SK-N-SH treated with all-trans-retinoic acid at 6 μM for 48 hours (cell line): ENCODE results near the gene DOC2B.
"Not testable (repeated sequence)": the region's sequence is repeated elsewhere in the genome, so short reads cannot be mapped to it uniquely, and the experiment has no call there.

Experiments used
- ATAC-seq: fragments of 200-7000 bp; cut with Tn5 transposase; 3 replicates; pipeline ENCODE4 v1.9.1; 2020; ENCODE audit warnings: mild to moderate bottlenecking, moderate library complexity
- ARNTL ChIP-seq: fragments of 450-650 bp; formaldehyde crosslinking; IDR thresholded peaks from 2 replicates; pipeline ENCODE4 v1.5.0; 2020; ENCODE audit warnings: low read depth, mild to moderate bottlenecking, moderate library complexity, borderline replicate concordance
- BACH2 ChIP-seq: fragments of 250-450 bp; sonication (Bioruptor Pico); IDR thresholded peaks from 2 replicates; pipeline ENCODE4 v1.9.0; 2021; ENCODE audit warnings: mild to moderate bottlenecking, borderline replicate concordance
- CSDC2 ChIP-seq: fragments of 250-450 bp; sonication (Bioruptor Pico); IDR thresholded peaks from 2 replicates; pipeline ENCODE4 v1.5.0; 2020; ENCODE audit warnings: mild to moderate bottlenecking, moderate library complexity
- ESRRG ChIP-seq: fragments of 250-450 bp; sonication (Bioruptor Pico); IDR thresholded peaks from 2 replicates; pipeline ENCODE4 v1.6.1; 2021; ENCODE audit warnings: mild to moderate bottlenecking
- OSR1 ChIP-seq: fragments of 250-450 bp; sonication (Bioruptor Pico); IDR thresholded peaks from 2 replicates; pipeline ENCODE4 v1.8.0; 2022; ENCODE audit warnings: moderate library complexity, mild to moderate bottlenecking, inconsistent platforms
- PPARA ChIP-seq: fragments of 250-450 bp; sonication (Bioruptor Pico); IDR thresholded peaks from 2 replicates; pipeline ENCODE4 v1.5.0; 2020; ENCODE audit warnings: mild to moderate bottlenecking, borderline replicate concordance
- RARB ChIP-seq: fragments of 250-450 bp; sonication (Bioruptor Pico); IDR thresholded peaks from 2 replicates; pipeline ENCODE4 v1.8.0; 2021; ENCODE audit warnings: mild to moderate bottlenecking, moderate library complexity
- SNAI2 ChIP-seq: fragments of 250-450 bp; sonication (Bioruptor Pico); IDR thresholded peaks from 2 replicates; pipeline ENCODE4 v1.5.0; 2020; ENCODE audit warnings: mild to moderate bottlenecking, moderate library complexity
- TCF4 ChIP-seq: fragments of 250-450 bp; sonication (Bioruptor Pico); IDR thresholded peaks from 2 replicates; pipeline ENCODE4 v1.8.0; 2021; ENCODE audit warnings: mild to moderate bottlenecking, moderate library complexity, borderline replicate concordance
- TOX ChIP-seq: fragments of 250-450 bp; sonication (Bioruptor Pico); IDR thresholded peaks from 2 replicates; pipeline ENCODE4 v1.8.0; 2021; ENCODE audit warnings: mild to moderate bottlenecking, moderate library complexity, borderline replicate concordance
- ZC3H10 ChIP-seq: fragments of 250-450 bp; sonication (Bioruptor Pico); IDR thresholded peaks from 2 replicates; pipeline ENCODE4 v1.5.1; 2021; ENCODE audit warnings: mild to moderate bottlenecking, moderate library complexity
- ZFP3 ChIP-seq: fragments of 250-450 bp; sonication (Bioruptor Pico); IDR thresholded peaks from 2 replicates; pipeline ENCODE4 v1.5.0; 2020; ENCODE audit warnings: mild to moderate bottlenecking, moderate library complexity
- ZFP30 ChIP-seq: fragments of 450-650 bp; formaldehyde crosslinking; IDR thresholded peaks from 2 replicates; pipeline ENCODE4 v1.5.0; 2022; ENCODE audit warnings: mild to moderate bottlenecking, moderate library complexity
- ZNF565 ChIP-seq: fragments of 450-650 bp; formaldehyde crosslinking; conservative IDR thresholded peaks from 2 replicates; pipeline ENCODE4 v1.5.0; 2020; ENCODE audit warnings: low read depth, mild to moderate bottlenecking, moderate library complexity
- ZNF70 ChIP-seq: fragments of 450-650 bp; formaldehyde crosslinking; IDR thresholded peaks from 2 replicates; pipeline ENCODE4 v1.5.0; 2020; ENCODE audit warnings: mild to moderate bottlenecking, moderate library complexity
- ZNF8 ChIP-seq: fragments of 450-650 bp; formaldehyde crosslinking; IDR thresholded peaks from 2 replicates; pipeline ENCODE4 v1.5.0; 2020; ENCODE audit warnings: mild to moderate bottlenecking, moderate library complexity
- TF ChIP-seq, protein P1 (sequence below): fragments of 250-450 bp; sonication (Bioruptor Pico); IDR thresholded peaks from 2 replicates; pipeline ENCODE4 v1.8.0; 2020; ENCODE audit warnings: mild to moderate bottlenecking, moderate library complexity, borderline replicate concordance
- TF ChIP-seq, protein P2 (sequence below): fragments of 250-450 bp; sonication (Bioruptor Pico); IDR thresholded peaks from 2 replicates; pipeline ENCODE4 v1.5.1; 2020; ENCODE audit warnings: low read depth, mild to moderate bottlenecking, moderate library complexity
- TF ChIP-seq, protein P3 (sequence below): fragments of 250-450 bp; sonication (Bioruptor Pico); IDR thresholded peaks from 2 replicates; pipeline ENCODE4 v1.5.1; 2021; ENCODE audit warnings: mild to moderate bottlenecking, moderate library complexity
- TF ChIP-seq, protein P4 (sequence below): fragments of 250-450 bp; sonication (Bioruptor Pico); IDR thresholded peaks from 2 replicates; pipeline ENCODE4 v1.5.0; 2020; ENCODE audit warnings: mild to moderate bottlenecking, moderate library complexity

The DOC2B gene

DNA sequence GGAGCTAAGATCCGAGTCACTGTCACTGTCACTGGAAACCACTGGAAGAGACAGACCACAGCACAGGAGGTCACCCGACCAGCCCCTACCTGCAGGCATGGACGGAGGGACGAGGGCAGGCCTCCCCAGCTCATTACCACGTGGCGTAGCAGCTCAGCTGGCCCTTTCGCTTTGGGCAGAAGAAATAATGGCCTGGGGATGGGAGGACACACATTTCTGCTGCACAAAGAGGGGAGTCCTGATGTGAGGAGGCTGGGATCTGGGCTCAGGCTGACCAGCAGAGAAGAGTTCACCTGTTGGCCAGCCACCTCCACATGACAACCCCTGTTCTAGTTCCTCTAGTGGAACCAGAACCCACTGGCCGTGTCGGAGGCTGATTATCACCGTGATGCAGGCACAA, 38.2 kb upstream of the DOC2B start:
- no peak for ATAC-seq
- TF ChIP-seq ZNF8 (CRISPR knock-in tag) (no peak), SNAI2 (CRISPR knock-in tag) (no peak), TCF4 (CRISPR knock-in tag) (no peak), TOX (no peak), ZFP30 (CRISPR knock-in tag) (no peak)
- TF ChIP-seq, protein P1, sequence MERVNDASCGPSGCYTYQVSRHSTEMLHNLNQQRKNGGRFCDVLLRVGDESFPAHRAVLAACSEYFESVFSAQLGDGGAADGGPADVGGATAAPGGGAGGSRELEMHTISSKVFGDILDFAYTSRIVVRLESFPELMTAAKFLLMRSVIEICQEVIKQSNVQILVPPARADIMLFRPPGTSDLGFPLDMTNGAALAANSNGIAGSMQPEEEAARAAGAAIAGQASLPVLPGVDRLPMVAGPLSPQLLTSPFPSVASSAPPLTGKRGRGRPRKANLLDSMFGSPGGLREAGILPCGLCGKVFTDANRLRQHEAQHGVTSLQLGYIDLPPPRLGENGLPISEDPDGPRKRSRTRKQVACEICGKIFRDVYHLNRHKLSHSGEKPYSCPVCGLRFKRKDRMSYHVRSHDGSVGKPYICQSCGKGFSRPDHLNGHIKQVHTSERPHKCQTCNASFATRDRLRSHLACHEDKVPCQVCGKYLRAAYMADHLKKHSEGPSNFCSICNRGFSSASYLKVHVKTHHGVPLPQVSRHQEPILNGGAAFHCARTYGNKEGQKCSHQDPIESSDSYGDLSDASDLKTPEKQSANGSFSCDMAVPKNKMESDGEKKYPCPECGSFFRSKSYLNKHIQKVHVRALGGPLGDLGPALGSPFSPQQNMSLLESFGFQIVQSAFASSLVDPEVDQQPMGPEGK, result no peak
- TF ChIP-seq, protein P2, sequence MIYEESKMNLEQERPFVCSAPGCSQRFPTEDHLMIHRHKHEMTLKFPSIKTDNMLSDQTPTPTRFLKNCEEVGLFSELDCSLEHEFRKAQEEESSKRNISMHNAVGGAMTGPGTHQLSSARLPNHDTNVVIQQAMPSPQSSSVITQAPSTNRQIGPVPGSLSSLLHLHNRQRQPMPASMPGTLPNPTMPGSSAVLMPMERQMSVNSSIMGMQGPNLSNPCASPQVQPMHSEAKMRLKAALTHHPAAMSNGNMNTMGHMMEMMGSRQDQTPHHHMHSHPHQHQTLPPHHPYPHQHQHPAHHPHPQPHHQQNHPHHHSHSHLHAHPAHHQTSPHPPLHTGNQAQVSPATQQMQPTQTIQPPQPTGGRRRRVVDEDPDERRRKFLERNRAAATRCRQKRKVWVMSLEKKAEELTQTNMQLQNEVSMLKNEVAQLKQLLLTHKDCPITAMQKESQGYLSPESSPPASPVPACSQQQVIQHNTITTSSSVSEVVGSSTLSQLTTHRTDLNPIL (CRISPR knock-in tag), result no peak

DNA sequence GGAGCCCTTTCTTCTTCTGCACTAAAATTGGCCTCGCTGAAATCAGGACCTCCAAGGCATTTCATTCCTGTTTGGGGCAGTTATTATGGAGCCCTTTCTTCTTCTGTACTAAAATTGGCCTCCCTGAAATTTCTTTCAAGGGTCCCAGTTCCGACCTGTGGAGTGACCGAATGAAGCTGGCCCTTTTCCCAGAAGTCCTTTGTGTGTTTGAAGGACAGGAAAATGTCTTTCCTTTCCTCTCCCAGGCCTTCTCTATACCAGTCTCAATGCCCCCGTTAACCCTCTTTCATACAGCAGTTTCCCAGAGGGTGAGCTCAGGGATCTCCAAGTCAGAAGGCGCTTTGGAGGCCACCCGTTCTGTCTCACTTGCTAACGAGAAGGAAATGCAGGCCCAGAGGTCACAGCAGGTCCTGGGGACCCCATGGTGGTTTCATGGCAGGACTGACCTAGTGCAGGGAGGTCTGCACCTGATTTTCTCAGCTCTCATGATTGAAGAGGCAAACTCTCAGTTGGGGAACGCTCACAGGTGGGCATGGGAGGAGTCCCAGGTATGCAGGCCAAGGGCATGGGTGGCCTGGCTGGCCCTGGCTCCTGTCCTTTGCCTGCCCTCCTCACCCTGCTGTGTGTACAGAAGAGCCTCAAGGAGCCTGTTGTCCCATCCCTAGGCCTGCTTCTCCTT, 37.1 kb upstream of the DOC2B start:
- no peak for ATAC-seq
- TF ChIP-seq ZC3H10 (no peak), SNAI2 (CRISPR knock-in tag) (no peak), RARB (CRISPR knock-in tag) (no peak), CSDC2 (CRISPR knock-in tag) (no peak), ARNTL (no peak), ESRRG (no peak), ZFP3 (no peak), TCF4 (CRISPR knock-in tag) (no peak)

DNA sequence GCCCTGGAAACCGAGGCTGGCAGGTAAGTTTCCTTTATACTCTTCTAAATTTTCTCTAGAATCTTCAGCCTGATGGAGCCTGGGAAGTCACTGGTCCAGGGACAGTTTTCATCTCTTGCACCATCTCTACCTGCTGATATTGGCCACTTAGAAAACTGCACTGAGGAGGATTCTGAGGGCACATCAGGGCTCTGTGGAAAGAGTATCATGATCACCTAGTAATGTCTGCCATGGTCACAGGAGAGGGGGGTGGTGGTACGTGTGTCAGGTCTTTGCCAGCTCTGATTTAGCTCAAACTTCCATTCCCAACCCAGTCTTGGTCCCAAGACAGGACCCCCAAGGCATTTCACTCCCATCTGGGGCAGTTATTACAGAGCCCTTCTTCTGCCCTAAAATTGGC, 35.2 kb upstream of the DOC2B start:
- no peak for TF ChIP-seq ZNF8 (CRISPR knock-in tag)
- TF ChIP-seq ESRRG, result no peak
- TF ChIP-seq, protein P3, sequence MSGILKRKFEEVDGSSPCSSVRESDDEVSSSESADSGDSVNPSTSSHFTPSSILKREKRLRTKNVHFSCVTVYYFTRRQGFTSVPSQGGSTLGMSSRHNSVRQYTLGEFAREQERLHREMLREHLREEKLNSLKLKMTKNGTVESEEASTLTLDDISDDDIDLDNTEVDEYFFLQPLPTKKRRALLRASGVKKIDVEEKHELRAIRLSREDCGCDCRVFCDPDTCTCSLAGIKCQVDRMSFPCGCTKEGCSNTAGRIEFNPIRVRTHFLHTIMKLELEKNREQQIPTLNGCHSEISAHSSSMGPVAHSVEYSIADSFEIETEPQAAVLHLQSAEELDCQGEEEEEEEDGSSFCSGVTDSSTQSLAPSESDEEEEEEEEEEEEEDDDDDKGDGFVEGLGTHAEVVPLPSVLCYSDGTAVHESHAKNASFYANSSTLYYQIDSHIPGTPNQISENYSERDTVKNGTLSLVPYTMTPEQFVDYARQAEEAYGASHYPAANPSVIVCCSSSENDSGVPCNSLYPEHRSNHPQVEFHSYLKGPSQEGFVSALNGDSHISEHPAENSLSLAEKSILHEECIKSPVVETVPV, result no peak
- TF ChIP-seq TOX, result no peak
- no peak for TF ChIP-seq ZFP3
- TF ChIP-seq, protein P1, result no peak
- TF ChIP-seq PPARA (CRISPR knock-in tag), result no peak
- no peak for TF ChIP-seq SNAI2 (CRISPR knock-in tag)
- no peak for TF ChIP-seq RARB (CRISPR knock-in tag)
- no peak for TF ChIP-seq ZNF70 (CRISPR knock-in tag)
- TF ChIP-seq ZNF565, result no peak
- TF ChIP-seq ZFP30 (CRISPR knock-in tag), result no peak
- no peak for TF ChIP-seq CSDC2 (CRISPR knock-in tag)
- no peak for TF ChIP-seq TCF4 (CRISPR knock-in tag)
- no peak for TF ChIP-seq ZC3H10
- TF ChIP-seq, protein P4, sequence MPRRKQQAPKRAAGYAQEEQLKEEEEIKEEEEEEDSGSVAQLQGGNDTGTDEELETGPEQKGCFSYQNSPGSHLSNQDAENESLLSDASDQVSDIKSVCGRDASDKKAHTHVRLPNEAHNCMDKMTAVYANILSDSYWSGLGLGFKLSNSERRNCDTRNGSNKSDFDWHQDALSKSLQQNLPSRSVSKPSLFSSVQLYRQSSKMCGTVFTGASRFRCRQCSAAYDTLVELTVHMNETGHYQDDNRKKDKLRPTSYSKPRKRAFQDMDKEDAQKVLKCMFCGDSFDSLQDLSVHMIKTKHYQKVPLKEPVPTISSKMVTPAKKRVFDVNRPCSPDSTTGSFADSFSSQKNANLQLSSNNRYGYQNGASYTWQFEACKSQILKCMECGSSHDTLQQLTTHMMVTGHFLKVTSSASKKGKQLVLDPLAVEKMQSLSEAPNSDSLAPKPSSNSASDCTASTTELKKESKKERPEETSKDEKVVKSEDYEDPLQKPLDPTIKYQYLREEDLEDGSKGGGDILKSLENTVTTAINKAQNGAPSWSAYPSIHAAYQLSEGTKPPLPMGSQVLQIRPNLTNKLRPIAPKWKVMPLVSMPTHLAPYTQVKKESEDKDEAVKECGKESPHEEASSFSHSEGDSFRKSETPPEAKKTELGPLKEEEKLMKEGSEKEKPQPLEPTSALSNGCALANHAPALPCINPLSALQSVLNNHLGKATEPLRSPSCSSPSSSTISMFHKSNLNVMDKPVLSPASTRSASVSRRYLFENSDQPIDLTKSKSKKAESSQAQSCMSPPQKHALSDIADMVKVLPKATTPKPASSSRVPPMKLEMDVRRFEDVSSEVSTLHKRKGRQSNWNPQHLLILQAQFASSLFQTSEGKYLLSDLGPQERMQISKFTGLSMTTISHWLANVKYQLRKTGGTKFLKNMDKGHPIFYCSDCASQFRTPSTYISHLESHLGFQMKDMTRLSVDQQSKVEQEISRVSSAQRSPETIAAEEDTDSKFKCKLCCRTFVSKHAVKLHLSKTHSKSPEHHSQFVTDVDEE (CRISPR knock-in tag), result no peak
- TF ChIP-seq OSR1 (CRISPR knock-in tag), result no peak
- TF ChIP-seq BACH2 (CRISPR knock-in tag), result no peak
- no peak for ATAC-seq

DNA sequence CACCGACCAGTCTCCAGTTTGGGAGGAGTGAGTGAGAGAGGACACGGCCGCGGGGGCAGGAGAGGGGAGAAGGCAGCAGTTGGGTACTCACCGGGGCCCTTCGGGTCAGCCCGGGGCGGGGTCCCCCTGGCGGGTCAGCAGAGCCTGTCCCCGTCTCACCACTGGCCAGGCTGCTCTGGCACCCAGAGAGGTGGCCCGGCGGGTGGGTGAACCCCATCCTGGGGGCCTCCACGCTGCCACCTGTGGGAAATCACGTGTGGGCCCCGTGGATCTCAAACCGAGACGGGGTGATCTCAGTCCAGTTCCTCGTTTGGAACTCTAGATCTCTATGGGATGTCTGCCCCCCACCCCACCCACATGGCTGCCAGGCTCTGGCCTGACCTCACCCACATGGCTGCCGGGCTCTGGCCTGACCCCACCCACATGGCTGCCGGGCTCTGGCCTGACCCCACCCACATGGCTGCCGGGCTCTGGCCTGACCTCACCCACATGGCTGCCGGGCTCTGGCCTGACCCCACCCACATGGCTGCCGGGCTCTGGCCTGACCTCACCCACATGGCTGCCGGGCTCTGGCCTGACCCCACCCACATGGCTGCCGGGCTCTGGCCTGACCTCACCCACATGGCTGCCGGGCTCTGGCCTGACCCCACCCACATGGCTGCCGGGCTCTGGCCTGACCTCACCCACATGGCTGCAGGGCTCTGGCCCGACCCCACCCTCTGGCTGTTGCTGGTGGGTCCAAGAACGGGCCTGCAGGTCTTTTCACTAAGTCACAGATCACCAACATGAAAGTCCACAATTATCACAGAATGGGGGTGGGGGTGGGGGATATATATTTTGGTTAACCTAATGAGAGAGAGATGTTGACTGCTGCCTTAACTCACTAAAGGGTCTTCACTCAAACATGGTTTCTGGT, 34.4 kb upstream of the DOC2B start:
- not testable (repeated sequence) for ATAC-seq
